ENCODE measurements around the gene ZNF333. TPM values are rescaled to one million over a fixed set of nuclear protein-coding genes. Genes with fewer than 3 reads are reported as not detected.
"Not testable (repeated sequence)": the region's sequence is repeated elsewhere in the genome, so short reads cannot be mapped to it uniquely, and the experiment has no call there.

The ZNF333 gene
- total RNA-seq, 1 donor from 2014 or later, result 22.5 TPM

DNA sequence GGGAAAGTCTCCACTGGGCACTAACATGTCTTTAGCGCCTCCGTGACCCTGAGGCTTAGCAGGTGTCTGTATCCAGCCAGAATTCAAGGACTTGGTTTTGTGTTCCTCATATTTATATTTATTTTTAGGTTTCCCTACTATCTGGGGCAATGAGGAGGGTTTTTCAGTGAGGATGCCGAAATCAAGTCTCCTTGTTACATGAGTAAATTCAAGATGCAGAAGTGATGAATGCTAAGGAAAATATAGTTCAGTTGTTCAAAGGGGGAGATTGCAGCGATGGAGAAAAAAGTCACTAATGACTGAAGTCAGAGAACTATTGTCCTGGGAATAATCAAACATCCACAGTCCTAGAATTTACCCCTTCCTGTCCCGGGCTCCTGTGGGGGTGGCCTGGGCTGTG is 89.3 kb downstream of the ZNF333 start:
- Mint-ChIP-seq H3K9me3 (no peaks in the 10 kb centered on the region), H3K4me3 (no peak overlapping the region), H3K27me3 (peaks cover 6% of the 10 kb centered on the region), H3K27ac (no peak overlapping the region), H3K4me1 (ENCODE audit: unreplicated experiment) (no peaks in the 10 kb centered on the region), H3K36me3 (no peaks in the 10 kb centered on the region)
- TF ChIP-seq, protein P1, sequence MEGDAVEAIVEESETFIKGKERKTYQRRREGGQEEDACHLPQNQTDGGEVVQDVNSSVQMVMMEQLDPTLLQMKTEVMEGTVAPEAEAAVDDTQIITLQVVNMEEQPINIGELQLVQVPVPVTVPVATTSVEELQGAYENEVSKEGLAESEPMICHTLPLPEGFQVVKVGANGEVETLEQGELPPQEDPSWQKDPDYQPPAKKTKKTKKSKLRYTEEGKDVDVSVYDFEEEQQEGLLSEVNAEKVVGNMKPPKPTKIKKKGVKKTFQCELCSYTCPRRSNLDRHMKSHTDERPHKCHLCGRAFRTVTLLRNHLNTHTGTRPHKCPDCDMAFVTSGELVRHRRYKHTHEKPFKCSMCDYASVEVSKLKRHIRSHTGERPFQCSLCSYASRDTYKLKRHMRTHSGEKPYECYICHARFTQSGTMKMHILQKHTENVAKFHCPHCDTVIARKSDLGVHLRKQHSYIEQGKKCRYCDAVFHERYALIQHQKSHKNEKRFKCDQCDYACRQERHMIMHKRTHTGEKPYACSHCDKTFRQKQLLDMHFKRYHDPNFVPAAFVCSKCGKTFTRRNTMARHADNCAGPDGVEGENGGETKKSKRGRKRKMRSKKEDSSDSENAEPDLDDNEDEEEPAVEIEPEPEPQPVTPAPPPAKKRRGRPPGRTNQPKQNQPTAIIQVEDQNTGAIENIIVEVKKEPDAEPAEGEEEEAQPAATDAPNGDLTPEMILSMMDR (conservative IDR thresholded peaks at IDR 0.05), result no peak
- no peak for DNase-seq (ENCODE audit: extremely low spot score, unreplicated experiment)

DNA sequence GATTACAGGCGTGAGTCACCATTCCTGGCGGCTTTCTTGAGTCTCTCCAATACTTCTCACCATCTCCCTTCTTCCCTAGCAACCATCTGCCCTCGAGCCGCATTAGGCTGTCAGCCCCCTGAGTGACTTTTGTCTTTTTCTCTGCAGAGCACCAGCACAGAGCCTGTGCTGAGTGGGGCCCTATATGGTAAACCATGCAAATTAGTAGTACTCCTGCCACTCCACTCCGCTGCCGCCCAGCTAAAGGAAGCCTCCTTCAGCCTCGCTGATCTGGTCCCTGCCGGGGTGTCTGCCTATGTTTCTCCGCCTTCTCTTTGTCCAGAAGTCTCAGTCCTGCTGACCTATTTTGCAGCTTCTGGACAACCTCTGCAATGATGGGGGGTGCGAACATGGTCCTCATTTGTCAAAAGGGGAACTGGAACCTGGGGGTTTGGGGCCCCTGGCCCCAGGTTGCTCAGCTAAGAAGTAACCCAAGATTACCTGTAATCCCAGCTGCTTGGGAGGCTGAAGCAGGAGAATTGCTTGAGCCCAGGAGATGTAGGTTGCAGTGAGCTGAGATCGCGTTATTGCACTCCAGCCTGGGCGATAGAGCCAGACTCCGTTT is 90.9 kb downstream of the ZNF333 start:
- H3K36me3 Mint-ChIP-seq; H3K4me1 Mint-ChIP-seq (ENCODE audit: unreplicated experiment); H3K4me3 Mint-ChIP-seq; H3K27me3 Mint-ChIP-seq; H3K9me3 Mint-ChIP-seq; H3K27ac Mint-ChIP-seq: not testable (repeated sequence)
- peak; percentile 27 for DNase-seq (ENCODE audit: extremely low spot score, unreplicated experiment)

DNA sequence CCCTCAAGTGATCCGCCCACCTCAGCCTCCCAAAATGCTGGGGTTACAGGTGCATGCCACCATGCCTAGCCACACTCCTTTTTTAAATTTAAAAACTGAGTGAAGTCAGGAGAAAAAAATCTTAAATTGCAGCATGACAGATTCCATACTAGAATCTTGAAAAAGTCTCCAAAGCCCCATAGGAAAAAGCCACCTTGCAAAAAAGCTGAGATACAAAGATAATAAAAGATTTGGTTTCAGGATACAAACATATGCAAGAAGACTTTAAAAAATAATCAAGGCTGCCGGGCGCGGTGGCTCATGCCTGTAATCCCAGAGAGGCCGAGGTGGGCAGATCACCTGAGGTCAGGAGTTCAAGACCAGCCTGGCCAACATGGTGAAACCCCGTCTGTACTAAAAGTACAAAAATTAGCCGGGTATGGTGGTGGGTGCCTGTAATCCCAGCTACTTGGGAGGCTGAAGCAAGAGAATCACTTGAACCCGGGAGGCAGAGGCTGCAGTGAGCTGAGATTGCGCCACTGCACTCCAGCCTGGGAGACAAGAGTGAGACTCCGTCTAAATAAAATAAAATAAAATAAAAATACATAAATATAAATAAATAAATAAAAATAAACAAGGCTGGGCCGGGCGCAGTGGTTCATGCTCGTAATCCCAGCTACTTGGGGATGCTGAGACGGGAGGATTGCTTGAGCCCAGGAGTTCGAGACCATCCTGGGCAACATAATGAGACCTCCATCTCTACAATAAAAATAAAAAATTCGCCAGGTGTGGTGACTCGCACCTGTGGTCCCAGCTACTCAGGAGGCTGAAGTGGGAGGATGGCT is 92.1 kb downstream of the ZNF333 start:
- not testable (repeated sequence) for H3K27me3 Mint-ChIP-seq; DNase-seq (ENCODE audit: extremely low spot score, unreplicated experiment); H3K4me1 Mint-ChIP-seq (ENCODE audit: unreplicated experiment); H3K27ac Mint-ChIP-seq; H3K4me3 Mint-ChIP-seq; H3K36me3 Mint-ChIP-seq; H3K9me3 Mint-ChIP-seq

DNA sequence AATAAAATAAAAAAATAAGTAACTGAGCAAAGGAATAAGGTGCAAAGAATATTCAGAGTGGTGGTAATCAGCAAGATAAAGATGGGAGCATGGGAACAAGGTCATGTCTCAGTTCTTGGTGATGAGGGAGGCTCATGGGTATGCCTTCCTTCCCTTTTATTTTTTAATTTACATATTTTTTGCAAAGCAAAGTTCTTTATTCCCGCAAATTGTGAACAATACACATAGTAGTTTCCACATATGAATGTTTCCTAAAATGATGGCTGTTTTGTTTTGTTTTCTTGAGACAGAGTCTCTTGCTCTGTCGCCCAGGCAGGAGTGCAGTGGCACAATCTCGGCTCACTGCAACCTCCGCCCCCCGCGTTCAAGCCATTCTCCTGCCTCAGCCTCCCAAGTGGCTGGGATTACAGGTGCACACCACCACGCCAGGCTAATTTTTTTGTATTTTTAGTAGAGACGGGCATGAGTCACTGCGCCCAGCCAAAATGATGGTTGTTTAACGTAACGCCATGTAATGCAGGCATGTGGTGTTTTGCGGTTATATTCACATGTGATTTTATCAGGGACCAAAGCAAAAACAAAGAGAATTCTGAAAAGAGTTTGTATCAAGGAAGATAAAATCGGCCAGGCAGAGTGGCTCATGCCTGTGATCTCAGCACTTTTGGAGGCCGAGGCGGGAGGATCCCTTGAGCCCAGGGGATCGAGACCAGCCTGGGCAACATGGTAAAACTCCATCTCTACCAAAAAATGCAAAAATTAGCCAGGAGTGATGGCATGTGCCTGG is 93.0 kb downstream of the ZNF333 start:
- TF ChIP-seq, protein P1 (conservative IDR thresholded peaks at IDR 0.05), result no peak
- Mint-ChIP-seq H3K9me3 (no peaks in the 10 kb centered on the region), H3K4me3 (no peak overlapping the region), H3K27ac (no peak overlapping the region), H3K27me3 (peaks cover 3% of the 10 kb centered on the region), H3K36me3 (no peaks in the 10 kb centered on the region), H3K4me1 (ENCODE audit: unreplicated experiment) (no peaks in the 10 kb centered on the region)
- DNase-seq (ENCODE audit: extremely low spot score, unreplicated experiment), result no peak

Other genes with a start within 250 kb of the ZNF333 start
- gene PTGER1, start 214.7 kb upstream of the ZNF333 start, total RNA-seq (ENCODE audit: low replicate concordance), result 0.56 and 1.0 TPM in 2 replicates
- gene GIPC1, start 193.9 kb upstream of the ZNF333 start, total RNA-seq (ENCODE audit: low replicate concordance), result 123 and 308 TPM in 2 replicates
- 142 and 277 TPM in 2 replicates for gene DNAJB1, start 171.7 kb upstream of the ZNF333 start, total RNA-seq (ENCODE audit: low replicate concordance)
- gene TECR, start 160.5 kb upstream of the ZNF333 start, total RNA-seq (ENCODE audit: low replicate concordance), result 171 and 240 TPM in 2 replicates
- gene NDUFB7, start 118.0 kb upstream of the ZNF333 start, total RNA-seq (ENCODE audit: low replicate concordance), result 137 and 188 TPM in 2 replicates
- not detected in 2 replicates for gene CLEC17A, start 107.0 kb upstream of the ZNF333 start, total RNA-seq (ENCODE audit: low replicate concordance)
- not detected in 2 replicates for gene ADGRE3, start 15.2 kb upstream of the ZNF333 start, total RNA-seq (ENCODE audit: low replicate concordance)
- gene ADGRE2, start 88.5 kb downstream of the ZNF333 start, total RNA-seq (ENCODE audit: low replicate concordance), result 1.1 and 10.3 TPM in 2 replicates
- not detected in 2 replicates for gene OR7A5, start 145.1 kb downstream of the ZNF333 start, total RNA-seq (ENCODE audit: low replicate concordance)
- not detected in 2 replicates for gene OR7C1, start 145.1 kb downstream of the ZNF333 start, total RNA-seq (ENCODE audit: low replicate concordance)
- gene OR7A10, start 158.9 kb downstream of the ZNF333 start, total RNA-seq (ENCODE audit: low replicate concordance), result not detected in 2 replicates
- not detected in 2 replicates for gene OR7A17, start 196.1 kb downstream of the ZNF333 start, total RNA-seq (ENCODE audit: low replicate concordance)